DND-41 (cell line): Measurements from ENCODE around the gene ACADM.

ENCODE experiments used
- CTCF ChIP-seq: IDR thresholded peaks from 2 replicates; pipeline ENCODE4 v1.5.1; 2012; ENCODE audit warnings: borderline replicate concordance, low read length, moderate library complexity, mild to moderate bottlenecking; ENCODE audit not compliant: poor library complexity, severe bottlenecking; ENCODE audit errors: extremely low read depth
- EZH2 ChIP-seq: IDR thresholded peaks from 3 replicates; pipeline ENCODE4 v1.6.1; 2012; ENCODE audit warnings: borderline replicate concordance, low read depth, mild to moderate bottlenecking, moderate library complexity, low read length, inconsistent platforms; ENCODE audit not compliant: severe bottlenecking

GRCh38 chr1:75791022-75791421 is 66.5 kb downstream of the ACADM start:
- TF ChIP-seq CTCF (no peak), EZH2 (no peak)
